CD4-positive, CD25-positive, alpha-beta regulatory T cell (primary cell): Measurements from ENCODE around the gene RAPGEF6. TPM values are rescaled to one million over a fixed set of nuclear protein-coding genes. Genes with fewer than 3 reads are reported as not detected.

Source experiments
- ATAC-seq, 2 donors: fragments of 150-1000 bp; cut with Tn5 transposase; one replicate each; pipeline ENCODE4 v1.10.0; 2021; ENCODE audit warnings: low read depth in 2 of 2, moderate number of reproducible peaks in 2 of 2, moderate library complexity in 1 of 2
- DNase-seq, 3 donors: peaks; one replicate each; pipeline versions ENCODE4 v3.0.0 to v3.0.0-alpha.2; 2012 to 2022; ENCODE audit warnings: mixed read lengths in 1 of 3
- H3K27ac ChIP-seq: one replicate; pipeline ENCODE4 v1.7.0; 2013; ENCODE audit warnings: mild to moderate bottlenecking, low read length; ENCODE audit not compliant: insufficient read depth, poor library complexity, severe bottlenecking
- H3K27me3 ChIP-seq: one replicate; pipeline ENCODE4 v1.7.0; 2013; ENCODE audit warnings: low read length; ENCODE audit not compliant: control insufficient read depth, insufficient read depth
- H3K36me3 ChIP-seq: one replicate; pipeline ENCODE4 v1.7.0; 2013; ENCODE audit warnings: mild to moderate bottlenecking, low read length, moderate library complexity; ENCODE audit not compliant: control insufficient read depth, insufficient read depth
- H3K4me1 ChIP-seq: 2 replicates; pipeline ENCODE4 v1.7.0; 2013; ENCODE audit warnings: mild to moderate bottlenecking, low read length; ENCODE audit not compliant: insufficient read depth, control insufficient read depth, poor library complexity, severe bottlenecking
- H3K4me3 ChIP-seq: one replicate; pipeline ENCODE4 v1.7.0; 2013; ENCODE audit warnings: low read depth, mild to moderate bottlenecking, low read length, moderate library complexity
- H3K9me3 ChIP-seq, 2 experiments: 1 replicate in 1 of 2; 2 replicates in 1 of 2; pipeline ENCODE4 v1.7.0; 2013; ENCODE audit warnings: low read length in 2 of 2, mild to moderate bottlenecking in 1 of 2, moderate library complexity in 1 of 2; ENCODE audit not compliant: control insufficient read depth in 2 of 2
- H3K27ac Mint-ChIP-seq, 3 donors: one replicate each; pipeline ENCODE4 v1.8.0; 2020 to 2022; ENCODE audit warnings: mild to moderate bottlenecking in 3 of 3, mixed read lengths in 3 of 3, moderate library complexity in 2 of 3
- H3K27me3 Mint-ChIP-seq: one replicate; pipeline ENCODE4 v1.8.0; 2022; ENCODE audit warnings: mild to moderate bottlenecking, mixed read lengths
- H3K36me3 Mint-ChIP-seq: one replicate; pipeline ENCODE4 v1.8.0; 2020; ENCODE audit warnings: mixed read lengths
- H3K4me1 Mint-ChIP-seq, 4 donors: one replicate each; pipeline ENCODE4 v1.8.0; 2020 to 2022; ENCODE audit warnings: mixed read lengths in 4 of 4, mild to moderate bottlenecking in 1 of 4
- H3K4me3 Mint-ChIP-seq, 4 donors: one replicate each; pipeline ENCODE4 v1.8.0; 2020 to 2022; ENCODE audit warnings: mild to moderate bottlenecking in 4 of 4, mixed read lengths in 4 of 4, moderate library complexity in 3 of 4
- H3K9me3 Mint-ChIP-seq, 7 donors: one replicate each; pipeline ENCODE4 v1.8.0; 2020 to 2022; ENCODE audit warnings: mixed read lengths in 7 of 7, mild to moderate bottlenecking in 3 of 7, moderate library complexity in 2 of 7
- polyA plus RNA-seq, 4 donors: library from polyadenylated mRNA; unstranded; fragments of 300-500 nt; fragmentation: Illumina TruSeq; gene quantifications; one replicate each; pipeline ENCODE4 v1.2.3, GENCODE V29; 2021
- total RNA-seq: library from RNA; stranded (reverse); gene quantifications from one replicate; pipeline ENCODE4 v1.2.3, GENCODE V29; 2022

RAPGEF6 gene
- total and polyA plus RNA-seq, 5 donors from 2014 or later = 24.4 to 66.6 (median 34.1) TPM

- no peaks in the 10 kb centered on the region for H3K4me1 ChIP-seq
- Mint-ChIP-seq H3K4me3 (no peak overlapping the region), H3K9me3 (no peaks in the 10 kb centered on the region), H3K27me3 (no peaks in the 10 kb centered on the region), H3K4me1 (peaks cover 7 to 16% (median 12%) of the 10 kb centered on the region in 4 donors), H3K36me3 (peaks cover 49% of the 10 kb centered on the region), H3K27ac (peak overlapping the region; percentile 2 to 83 (median 42))
- H3K36me3 ChIP-seq = peaks cover 86% of the 10 kb centered on the region
- H3K27me3 ChIP-seq = no peaks in the 10 kb centered on the region
- ATAC-seq (no peak), DNase-seq (no peak)
- H3K4me3 ChIP-seq = no peak overlapping the region
- no peak overlapping the region for H3K27ac ChIP-seq
- H3K9me3 ChIP-seq = no peaks in the 10 kb centered on the region
Measured at GRCh38 chr5:131433109-131433508, 201.9 kb downstream of the RAPGEF6 start.

- ATAC-seq (no peak), DNase-seq (no peak)
- H3K27me3 Mint-ChIP-seq = no peaks in the 10 kb centered on the region
- H3K27ac ChIP-seq = no peak overlapping the region
- H3K4me3 ChIP-seq = no peak overlapping the region
- no peaks in the 10 kb centered on the region for H3K27me3 ChIP-seq
- peak overlapping the region in 2 of 3 donors; percentile 56 to 64 for H3K27ac Mint-ChIP-seq
- H3K4me1 Mint-ChIP-seq = peaks cover 6 to 11% (median 8%) of the 10 kb centered on the region in 4 donors
- H3K4me1 ChIP-seq = no peaks in the 10 kb centered on the region
- H3K4me3 Mint-ChIP-seq = no peak overlapping the region
- H3K36me3 ChIP-seq = peaks cover 86% of the 10 kb centered on the region
- H3K9me3 Mint-ChIP-seq = no peaks in the 10 kb centered on the region
- H3K9me3 ChIP-seq = no peaks in the 10 kb centered on the region
- peaks cover 41% of the 10 kb centered on the region for H3K36me3 Mint-ChIP-seq
Measured at GRCh38 chr5:131431794-131432193, 203.2 kb downstream of the RAPGEF6 start.

- Mint-ChIP-seq H3K27ac (peak overlapping the region in 1 of 3 donors; percentile 29), H3K9me3 (no peaks in the 10 kb centered on the region), H3K4me1 (peaks cover 6 to 13% (median 12%) of the 10 kb centered on the region in 4 donors), H3K27me3 (no peaks in the 10 kb centered on the region), H3K36me3 (peaks cover 45% of the 10 kb centered on the region), H3K4me3 (no peak overlapping the region)
- H3K27ac ChIP-seq = no peak overlapping the region
- no peaks in the 10 kb centered on the region for H3K27me3 ChIP-seq
- H3K4me1 ChIP-seq = no peaks in the 10 kb centered on the region
- H3K9me3 ChIP-seq = no peaks in the 10 kb centered on the region
- DNase-seq = no peak
- ATAC-seq = no peak
- no peak overlapping the region for H3K4me3 ChIP-seq
- H3K36me3 ChIP-seq = peaks cover 86% of the 10 kb centered on the region
Measured at GRCh38 chr5:131430794-131431193, 204.2 kb downstream of the RAPGEF6 start.

- Mint-ChIP-seq H3K4me1 (peaks cover 6 to 13% (median 12%) of the 10 kb centered on the region in 4 donors), H3K27me3 (no peaks in the 10 kb centered on the region), H3K36me3 (peaks cover 30% of the 10 kb centered on the region), H3K27ac (peak overlapping the region in 2 of 3 donors; percentile 28 to 43), H3K9me3 (no peaks in the 10 kb centered on the region), H3K4me3 (no peak overlapping the region)
- H3K36me3 ChIP-seq = peaks cover 79% of the 10 kb centered on the region
- H3K27ac ChIP-seq = peak overlapping the region; percentile 8
- ATAC-seq = no peak
- no peaks in the 10 kb centered on the region for H3K9me3 ChIP-seq
- H3K27me3 ChIP-seq = no peaks in the 10 kb centered on the region
- no peak for DNase-seq
- no peak overlapping the region for H3K4me3 ChIP-seq
- no peaks in the 10 kb centered on the region for H3K4me1 ChIP-seq
Measured at GRCh38 chr5:131426011-131426410, 209.0 kb downstream of the RAPGEF6 start.

- no peaks in the 10 kb centered on the region for H3K9me3 ChIP-seq
- H3K4me3 ChIP-seq = no peak overlapping the region
- H3K36me3 ChIP-seq = peaks cover 53% of the 10 kb centered on the region
- DNase-seq = no peak
- H3K27me3 ChIP-seq = no peaks in the 10 kb centered on the region
- Mint-ChIP-seq H3K27me3 (no peaks in the 10 kb centered on the region), H3K9me3 (no peaks in the 10 kb centered on the region), H3K4me1 (peaks cover 7 to 14% (median 13%) of the 10 kb centered on the region in 4 donors), H3K27ac (peak overlapping the region in 1 of 3 donors; percentile 67), H3K4me3 (no peak overlapping the region), H3K36me3 (peaks cover 17% of the 10 kb centered on the region)
- no peaks in the 10 kb centered on the region for H3K4me1 ChIP-seq
- ATAC-seq = no peak
- H3K27ac ChIP-seq = no peak overlapping the region
Measured at GRCh38 chr5:131423056-131423455, 212.0 kb downstream of the RAPGEF6 start.

GRCh38 chr5:131419877-131420276 lies 215.2 kb downstream of the RAPGEF6 start:
- ATAC-seq (no peak), DNase-seq (no peak)
- H3K4me3 ChIP-seq = no peak overlapping the region
- H3K9me3 ChIP-seq = no peaks in the 10 kb centered on the region
- peaks cover 24% of the 10 kb centered on the region for H3K36me3 ChIP-seq
- Mint-ChIP-seq H3K36me3 (peaks cover 10% of the 10 kb centered on the region), H3K27ac (peak overlapping the region in 2 of 3 donors; percentile 40 to 47), H3K4me3 (no peak overlapping the region), H3K27me3 (no peaks in the 10 kb centered on the region), H3K9me3 (no peaks in the 10 kb centered on the region), H3K4me1 (peaks cover 15 to 30% (median 27%) of the 10 kb centered on the region in 4 donors)
- H3K4me1 ChIP-seq = no peaks in the 10 kb centered on the region
- no peaks in the 10 kb centered on the region for H3K27me3 ChIP-seq
- H3K27ac ChIP-seq = no peak overlapping the region

- H3K27ac Mint-ChIP-seq = no peak overlapping the region
Measured at GRCh38 chr5:131418846-131419245, 216.2 kb downstream of the RAPGEF6 start.

GRCh38 chr5:131417240-131417869 lies 217.7 kb downstream of the RAPGEF6 start:
- Histone ChIP-seq H3K27me3 (no peaks in the 10 kb centered on the region), H3K4me1 (peaks cover 16% of the 10 kb centered on the region), H3K4me3 (peak overlapping the region; percentile 37), H3K27ac (peak overlapping the region; percentile 42), H3K36me3 (peaks cover 11% of the 10 kb centered on the region), H3K9me3 (no peaks in the 10 kb centered on the region)
- peaks cover 15 to 49% (median 41%) of the 10 kb centered on the region in 4 donors for H3K4me1 Mint-ChIP-seq
- peaks cover 12% of the 10 kb centered on the region for H3K36me3 Mint-ChIP-seq
- no peaks in the 10 kb centered on the region for H3K9me3 Mint-ChIP-seq
- no peaks in the 10 kb centered on the region for H3K27me3 Mint-ChIP-seq
- peak overlapping the region; percentile 81 to 88 (median 84) for H3K27ac Mint-ChIP-seq
- ATAC-seq (peak; percentile 45 to 52), DNase-seq (peak; percentile 68 to 85 (median 78))
- H3K4me3 Mint-ChIP-seq = peak overlapping the region in 3 of 4 donors; percentile 8 to 71 (median 68)

More at GRCh38 chr5:131418846-131419245, 216.2 kb downstream of the RAPGEF6 start:
- Mint-ChIP-seq H3K36me3 (peaks cover 13% of the 10 kb centered on the region), H3K4me3 (no peak overlapping the region), H3K27me3 (no peaks in the 10 kb centered on the region), H3K9me3 (no peaks in the 10 kb centered on the region), H3K4me1 (peaks cover 15 to 40% (median 36%) of the 10 kb centered on the region in 4 donors)
- peaks cover 19% of the 10 kb centered on the region for H3K36me3 ChIP-seq
- no peak overlapping the region for H3K4me3 ChIP-seq
- DNase-seq (no peak), ATAC-seq (no peak)
- peaks cover 7% of the 10 kb centered on the region for H3K4me1 ChIP-seq
- no peaks in the 10 kb centered on the region for H3K27me3 ChIP-seq
- no peak overlapping the region for H3K27ac ChIP-seq
- H3K9me3 ChIP-seq = no peaks in the 10 kb centered on the region
